Suppressor macrophage treated with lipopolysaccharide for 4 hours (primary cell): Measurements from ENCODE around the gene EIF3A.
"Not testable (repeated sequence)": the region's sequence is repeated elsewhere in the genome, so short reads cannot be mapped to it uniquely, and the experiment has no call there.

ENCODE experiments used
- DNase-seq: peaks from one replicate; pipeline ENCODE4 v3.0.0-alpha.2; 2020

The EIF3A gene

GRCh38 chr10:119101366-119102098, 20.9 kb upstream of the EIF3A start:
- no peak for DNase-seq

GRCh38 chr10:119100434-119101238, 20.0 kb upstream of the EIF3A start:
- DNase-seq = no peak

- no peak for DNase-seq
Observed at GRCh38 chr10:119098576-119098975, 18.0 kb upstream of the EIF3A start.

- DNase-seq = not testable (repeated sequence)
Observed at GRCh38 chr10:119096641-119097415, 16.2 kb upstream of the EIF3A start.

GRCh38 chr10:119095640-119096039, 15.0 kb upstream of the EIF3A start:
- DNase-seq = no peak

GRCh38 chr10:119090968-119091367, 10.4 kb upstream of the EIF3A start:
- DNase-seq = peak; percentile 64

- DNase-seq = no peak
Observed at GRCh38 chr10:119090026-119090795, 9.6 kb upstream of the EIF3A start.

GRCh38 chr10:119087271-119087882, 6.8 kb upstream of the EIF3A start:
- no peak for DNase-seq

- no peak for DNase-seq
Observed at GRCh38 chr10:119084896-119085295, 4.3 kb upstream of the EIF3A start.

GRCh38 chr10:119079599-119080520, 757 bp downstream of the EIF3A start:
- peak; percentile 89 for DNase-seq

- DNase-seq = no peak
Observed at GRCh38 chr10:119078422-119079179, 2.0 kb downstream of the EIF3A start.

GRCh38 chr10:119073584-119073983, 7.0 kb downstream of the EIF3A start:
- DNase-seq = no peak

GRCh38 chr10:119070395-119071165, 10.0 kb downstream of the EIF3A start:
- DNase-seq = no peak

- no peak for DNase-seq
Observed at GRCh38 chr10:119061926-119062325, 18.7 kb downstream of the EIF3A start.

- no peak for DNase-seq
Observed at GRCh38 chr10:119061352-119061751, 19.3 kb downstream of the EIF3A start.

- DNase-seq = no peak
Observed at GRCh38 chr10:119060107-119060506, 20.5 kb downstream of the EIF3A start.

- no peak for DNase-seq
Observed at GRCh38 chr10:119059557-119059956, 21.1 kb downstream of the EIF3A start.

- DNase-seq = no peak
Observed at GRCh38 chr10:119058010-119058409, 22.6 kb downstream of the EIF3A start.

GRCh38 chr10:119055472-119055871, 25.1 kb downstream of the EIF3A start:
- DNase-seq = no peak
